Gastroesophageal sphincter (tissue), 4 donors: ENCODE measurements around the gene IFT52. TPM values are rescaled to one million over a fixed set of nuclear protein-coding genes. Genes with fewer than 3 reads are reported as not detected.
"Not testable (repeated sequence)": the region's sequence is repeated elsewhere in the genome, so short reads cannot be mapped to it uniquely, and the experiment has no call there.

ENCODE experiments used
- ATAC-seq: fragments of 150-250 bp; one replicate; pipeline ENCODE4 v1.9.1; 2016; ENCODE audit warnings: mild to moderate bottlenecking, moderate library complexity
- H3K27ac ChIP-seq, 4 donors: fragments of 200-600 bp; sonication (generic) in 3 of 4; 1 replicate in 3 of 4; 2 replicates in 1 of 4; pipeline ENCODE4 v1.5.1; 2016 to 2019
- H3K27me3 ChIP-seq: fragments of 200-600 bp; sonication (generic); one replicate; pipeline ENCODE4 v1.5.1; 2019
- H3K36me3 ChIP-seq, 2 donors: fragments of 200-600 bp; sonication (generic); one replicate each; pipeline ENCODE4 v1.5.1; 2019; ENCODE audit warnings: control low read depth in 1 of 2
- H3K4me1 ChIP-seq, 3 donors: fragments of 200-600 bp; sonication (generic); 1 replicate in 2 of 3; 2 replicates in 1 of 3; pipeline ENCODE4 v1.5.1; 2016 to 2019; ENCODE audit warnings: control low read depth in 2 of 3
- H3K4me3 ChIP-seq, 2 donors: fragments of 200-600 bp; sonication (generic); one replicate each; pipeline ENCODE4 v1.5.1; 2019; ENCODE audit warnings: mild to moderate bottlenecking in 1 of 2, moderate library complexity in 1 of 2
- H3K9me3 ChIP-seq, 3 donors: fragments of 200-600 bp; sonication (generic); one replicate each; pipeline ENCODE4 v1.5.1; 2017 to 2019; ENCODE audit warnings: control low read depth in 2 of 3
- EP300 ChIP-seq: sonication (generic); formaldehyde crosslinking; IDR thresholded peaks from one replicate; pipeline ENCODE4 v1.6.1; 2017; ENCODE audit warnings: antibody characterized with exemption, mild to moderate bottlenecking
- POLR2A ChIP-seq, 2 donors: fragments of 450-650 bp; IDR thresholded peaks; one replicate each; pipeline ENCODE4 v1.6.1; 2017; ENCODE audit warnings: antibody characterized with exemption in 2 of 2, mild to moderate bottlenecking in 2 of 2, moderate library complexity in 1 of 2
- POLR2AphosphoS5 ChIP-seq: sonication (generic); formaldehyde crosslinking; IDR thresholded peaks from one replicate; pipeline ENCODE4 v1.6.1; 2017; ENCODE audit warnings: antibody characterized with exemption
- WGBS, 2 donors: methylation state at CpG; one replicate each; pipeline ENCODE4 v1.1.5; 2018; ENCODE audit warnings: low coverage in 1 of 2; 5-methylcytosine and 5-hydroxymethylcytosine counted together
- total RNA-seq, 4 donors: library from RNA; depleted of rRNA; stranded (reverse); fragments of >200 nt; gene quantifications; one replicate each; pipeline ENCODE4 v1.1.0, GENCODE V29; 2016
- TF ChIP-seq, protein P1 (sequence below), 4 experiments: fragments of 200-600 bp in 2 of 4; fragments of 450-650 bp in 2 of 4; sonication (generic) in 1 of 4; IDR thresholded peaks; one replicate each; pipeline ENCODE4 v1.5.1; 2017 to 2019; ENCODE audit warnings: antibody characterized with exemption in 4 of 4, mild to moderate bottlenecking in 2 of 4, moderate library complexity in 2 of 4

Gene IFT52
- total RNA-seq, 4 donors from 2014 or later = 13.6 to 22.1 (median 16.7) TPM

DNA sequence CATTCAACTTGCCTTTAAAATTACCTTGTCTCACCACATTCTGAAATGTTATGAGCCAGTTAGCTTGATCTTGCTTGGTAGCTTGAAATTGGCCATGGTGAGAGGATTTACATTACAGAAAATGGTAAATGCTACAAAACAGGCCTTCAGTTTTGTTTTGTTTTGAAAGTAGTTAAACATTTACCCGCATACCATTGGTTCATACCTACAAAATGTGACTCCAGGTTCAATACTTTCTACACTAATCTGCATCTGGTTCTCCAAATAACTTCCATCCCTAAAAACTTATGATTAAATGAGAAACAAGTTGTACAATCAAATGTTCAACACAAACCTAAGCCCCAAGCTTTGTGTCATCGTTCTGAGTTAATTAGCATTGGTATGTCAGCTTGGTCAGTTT lies 45.7 kb downstream of the IFT52 start:
- no peak overlapping the region for H3K4me3 ChIP-seq
- H3K27me3 ChIP-seq = no peaks in the 10 kb centered on the region
- no peak overlapping the region for H3K27ac ChIP-seq
- H3K36me3 ChIP-seq = peaks cover 3 to 99% of the 10 kb centered on the region in 2 donors
- no peaks in the 10 kb centered on the region for H3K4me1 ChIP-seq
- no peak for ATAC-seq
- 89 to 92% methylated on average over 2 of the region's 2 CpGs for WGBS, 2 donors
- no peaks in the 10 kb centered on the region for H3K9me3 ChIP-seq
- TF ChIP-seq, protein P1, sequence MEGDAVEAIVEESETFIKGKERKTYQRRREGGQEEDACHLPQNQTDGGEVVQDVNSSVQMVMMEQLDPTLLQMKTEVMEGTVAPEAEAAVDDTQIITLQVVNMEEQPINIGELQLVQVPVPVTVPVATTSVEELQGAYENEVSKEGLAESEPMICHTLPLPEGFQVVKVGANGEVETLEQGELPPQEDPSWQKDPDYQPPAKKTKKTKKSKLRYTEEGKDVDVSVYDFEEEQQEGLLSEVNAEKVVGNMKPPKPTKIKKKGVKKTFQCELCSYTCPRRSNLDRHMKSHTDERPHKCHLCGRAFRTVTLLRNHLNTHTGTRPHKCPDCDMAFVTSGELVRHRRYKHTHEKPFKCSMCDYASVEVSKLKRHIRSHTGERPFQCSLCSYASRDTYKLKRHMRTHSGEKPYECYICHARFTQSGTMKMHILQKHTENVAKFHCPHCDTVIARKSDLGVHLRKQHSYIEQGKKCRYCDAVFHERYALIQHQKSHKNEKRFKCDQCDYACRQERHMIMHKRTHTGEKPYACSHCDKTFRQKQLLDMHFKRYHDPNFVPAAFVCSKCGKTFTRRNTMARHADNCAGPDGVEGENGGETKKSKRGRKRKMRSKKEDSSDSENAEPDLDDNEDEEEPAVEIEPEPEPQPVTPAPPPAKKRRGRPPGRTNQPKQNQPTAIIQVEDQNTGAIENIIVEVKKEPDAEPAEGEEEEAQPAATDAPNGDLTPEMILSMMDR (IDR thresholded peaks at IDR 0.05) = no peak
- no peak for TF ChIP-seq POLR2A (IDR thresholded peaks at IDR 0.05)
- no peak for TF ChIP-seq EP300
- no peak for TF ChIP-seq POLR2AphosphoS5

DNA sequence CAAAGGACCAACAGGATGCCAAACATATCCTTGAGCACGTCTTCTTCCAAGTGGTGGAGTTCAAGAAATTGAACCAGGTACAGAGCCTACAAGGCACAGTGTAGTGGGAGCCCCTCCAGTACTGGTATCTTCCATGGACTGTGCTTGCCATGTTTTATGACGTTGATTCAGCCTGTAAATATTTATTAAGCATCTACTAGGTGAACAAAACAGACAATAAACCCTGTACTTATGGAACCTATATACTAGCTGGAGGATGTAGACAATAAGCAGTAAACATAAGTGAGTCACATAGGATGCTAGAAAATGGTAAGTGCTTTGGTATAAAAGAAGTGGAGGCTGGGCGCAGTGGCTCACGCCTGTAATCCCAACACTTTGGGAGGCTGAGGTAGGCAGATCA lies 51.8 kb downstream of the IFT52 start:
- Histone ChIP-seq H3K4me3 (no peak overlapping the region), H3K27ac (no peak overlapping the region), H3K27me3 (no peaks in the 10 kb centered on the region), H3K36me3 (peaks cover 0 to 74% of the 10 kb centered on the region in 2 donors), H3K4me1 (no peaks in the 10 kb centered on the region), H3K9me3 (no peaks in the 10 kb centered on the region)
- TF ChIP-seq POLR2A (IDR thresholded peaks at IDR 0.05) (no peak), POLR2AphosphoS5 (no peak), EP300 (no peak)
- TF ChIP-seq, protein P1 (IDR thresholded peaks at IDR 0.05) = no peak
- 94 to 96% methylated on average over 2 to 4 of the region's 4 CpGs for WGBS, 2 donors
- ATAC-seq = no peak

DNA sequence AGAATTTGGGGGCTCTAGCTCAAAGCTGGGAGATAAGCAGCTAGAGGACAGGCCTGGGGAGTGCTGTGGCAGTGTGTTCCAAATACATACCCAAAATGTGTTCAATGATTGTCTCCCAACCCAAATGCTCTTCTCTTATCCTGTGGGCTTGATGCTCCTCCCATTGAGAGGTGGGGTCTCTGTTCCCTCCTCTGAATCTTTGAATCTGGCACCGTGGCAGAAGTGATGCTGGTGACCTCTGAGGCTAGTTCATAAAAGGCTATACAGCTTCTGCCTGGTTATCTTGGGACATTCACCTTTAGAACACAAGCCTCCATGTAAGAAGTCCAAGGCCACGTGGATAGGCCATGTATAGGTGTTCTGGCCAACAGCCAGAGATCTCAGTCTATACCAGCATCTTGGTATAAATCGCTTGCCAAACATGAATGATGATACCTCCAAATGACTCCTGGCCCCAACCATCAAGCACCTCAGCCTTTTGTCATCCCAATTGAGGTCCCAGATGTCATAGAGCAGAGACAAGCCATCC lies 60.3 kb downstream of the IFT52 start:
- WGBS, 2 donors = 58% methylated on average over 2 of the region's 3 CpGs; no CpG with 5 or more reads in 1 of the 2 donors
- TF ChIP-seq POLR2AphosphoS5 (no peak), EP300 (no peak), POLR2A (IDR thresholded peaks at IDR 0.05) (no peak)
- TF ChIP-seq, protein P1 (IDR thresholded peaks at IDR 0.05) = no peak
- Histone ChIP-seq H3K27ac (no peak overlapping the region), H3K4me1 (no peaks in the 10 kb centered on the region), H3K27me3 (no peaks in the 10 kb centered on the region), H3K36me3 (peaks cover 0 to 26% of the 10 kb centered on the region in 2 donors), H3K4me3 (no peak overlapping the region), H3K9me3 (no peaks in the 10 kb centered on the region)
- ATAC-seq = no peak

DNA sequence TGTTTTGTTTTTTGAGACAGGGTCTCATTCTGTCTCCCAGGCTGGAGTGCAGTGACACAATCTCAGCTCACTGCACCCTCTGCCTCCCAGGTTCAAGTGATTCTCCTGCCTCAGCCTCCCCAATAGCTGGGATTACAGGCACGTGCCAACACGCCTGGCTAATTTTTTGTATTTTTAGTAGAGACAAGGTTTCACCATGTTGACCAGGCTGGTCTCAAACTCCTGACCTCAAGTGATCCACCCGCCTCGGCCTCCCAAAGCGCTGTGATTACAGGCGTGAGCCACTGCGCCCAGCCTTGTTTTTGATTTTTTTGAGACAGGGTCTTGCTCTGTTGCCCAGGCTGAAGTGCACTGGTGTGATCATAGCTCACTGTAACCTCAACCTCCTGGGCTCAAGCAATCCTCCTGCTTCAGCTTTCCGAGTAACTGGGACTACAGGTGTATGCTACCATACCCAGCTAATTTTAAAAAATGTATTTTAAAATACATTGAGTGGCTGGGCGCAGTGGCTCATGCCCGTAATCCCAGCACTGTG lies 61.0 kb downstream of the IFT52 start:
- not testable (repeated sequence) for H3K27ac ChIP-seq, H3K4me1 ChIP-seq, H3K27me3 ChIP-seq, H3K9me3 ChIP-seq, ATAC-seq, H3K4me3 ChIP-seq
- peaks cover 0 to 19% of the 10 kb centered on the region in 2 donors for H3K36me3 ChIP-seq
- 93 to 100% methylated on average over 6 to 7 of the region's 10 CpGs for WGBS, 2 donors

DNA sequence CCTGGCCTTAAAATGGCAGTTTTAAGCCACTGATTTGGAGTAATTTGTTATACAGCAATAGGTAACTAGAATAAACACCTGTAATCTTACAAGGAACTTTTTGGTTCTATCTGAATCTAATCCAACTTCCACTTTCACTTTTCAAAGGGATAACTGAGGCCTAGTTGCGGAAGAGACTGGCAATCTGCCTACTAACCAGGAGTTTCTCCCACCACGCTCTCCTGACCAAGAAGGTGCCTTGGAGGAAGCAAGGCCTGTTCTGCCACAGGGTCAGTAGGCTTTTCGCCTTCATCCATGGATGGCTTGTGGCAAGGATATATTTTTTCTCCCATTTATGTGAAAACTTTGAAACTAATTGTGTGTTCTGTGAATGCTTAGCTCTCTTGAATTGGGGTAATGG lies 63.2 kb downstream of the IFT52 start:
- no peak for ATAC-seq
- Histone ChIP-seq H3K27ac (no peak overlapping the region), H3K4me3 (no peak overlapping the region), H3K9me3 (no peaks in the 10 kb centered on the region), H3K36me3 (no peaks in the 10 kb centered on the region), H3K27me3 (no peaks in the 10 kb centered on the region), H3K4me1 (peaks cover 0 to 15% (median 0%) of the 10 kb centered on the region in 3 donors)
- TF ChIP-seq POLR2A (IDR thresholded peaks at IDR 0.05) (no peak), POLR2AphosphoS5 (no peak), EP300 (no peak)
- TF ChIP-seq, protein P1 (IDR thresholded peaks at IDR 0.05) = no peak
- WGBS, 2 donors = 100% methylated on average over 2 to 3 of the region's 3 CpGs

DNA sequence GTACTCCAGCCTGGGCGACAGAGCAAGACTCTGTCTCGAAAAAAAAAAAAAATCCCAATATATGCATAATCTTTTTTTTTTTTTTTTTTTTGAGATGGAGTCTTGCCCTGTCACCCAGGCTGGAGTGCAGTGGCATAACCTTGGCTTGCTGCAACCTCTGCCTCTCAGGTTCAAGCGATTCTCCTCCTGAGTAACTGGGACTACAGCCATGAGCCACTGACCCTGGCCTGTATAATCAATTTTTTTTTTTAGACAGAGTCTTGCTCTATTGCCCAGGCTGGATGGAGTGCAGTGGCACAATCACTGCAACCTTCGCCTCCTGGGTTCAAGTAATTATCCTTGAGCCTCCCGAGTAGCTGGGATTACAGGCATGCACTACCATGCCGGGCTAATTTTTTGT lies 64.4 kb downstream of the IFT52 start:
- not testable (repeated sequence) for H3K27ac ChIP-seq, H3K27me3 ChIP-seq, H3K36me3 ChIP-seq, H3K9me3 ChIP-seq, H3K4me3 ChIP-seq, ATAC-seq
- WGBS, 2 donors = 70 to 83% methylated on average over 2 to 5 of the region's 6 CpGs
- H3K4me1 ChIP-seq = peaks cover 0 to 15% (median 0%) of the 10 kb centered on the region in 3 donors
